Measurements from ENCODE around the gene FBXO34.

Gene FBXO34

GRCh38 chr14:55270832-55271571 is at the start of gene FBXO34:
TSS of gene FBXO34 (plus strand) at chr14:55271421. CDS start at chr14:55350391, 78,970 bp downstream.
- peak; percentile 92 for TF ChIP-seq CTCF (IDR thresholded peaks at IDR 0.05; ENCODE audit: extremely low read depth, missing control alignments)
- peak; percentile 97 for DNase-seq (ENCODE audit: low spot score)

GRCh38 chr14:55221968-55222367 is 49.3 kb upstream of the FBXO34 start:
- TF ChIP-seq CTCF (IDR thresholded peaks at IDR 0.05; ENCODE audit: extremely low read depth, missing control alignments): no peak
- no peak for DNase-seq (ENCODE audit: low spot score)

GRCh38 chr14:55223364-55223763 is 47.9 kb upstream of the FBXO34 start:
- no peak for TF ChIP-seq CTCF (IDR thresholded peaks at IDR 0.05; ENCODE audit: extremely low read depth, missing control alignments)
- DNase-seq (ENCODE audit: low spot score): no peak

- no peak for DNase-seq (ENCODE audit: low spot score)
- TF ChIP-seq CTCF (IDR thresholded peaks at IDR 0.05; ENCODE audit: extremely low read depth, missing control alignments): no peak
These were observed 43.0 kb upstream of the FBXO34 start for GRCh38 chr14:55228261-55228660.

GRCh38 chr14:55233591-55233990 is 37.6 kb upstream of the FBXO34 start:
- DNase-seq (ENCODE audit: low spot score): no peak
- no peak for TF ChIP-seq CTCF (IDR thresholded peaks at IDR 0.05; ENCODE audit: extremely low read depth, missing control alignments)

- DNase-seq (ENCODE audit: low spot score): no peak
- no peak for TF ChIP-seq CTCF (IDR thresholded peaks at IDR 0.05; ENCODE audit: extremely low read depth, missing control alignments)
These were observed 33.1 kb upstream of the FBXO34 start for GRCh38 chr14:55238019-55238680.

GRCh38 chr14:55239320-55239719 is 31.9 kb upstream of the FBXO34 start:
- DNase-seq (ENCODE audit: low spot score): no peak
- TF ChIP-seq CTCF (IDR thresholded peaks at IDR 0.05; ENCODE audit: extremely low read depth, missing control alignments): no peak

All from GM20000 (cell line).